Spleen (tissue), 7 donors: ENCODE data around the gene TMEM114.

Experiments used
- CTCF ChIP-seq, 11 experiments: fragments of 200-600 bp in 7 of 11; fragments of 450-650 bp in 4 of 11; sonication (generic) in 4 of 11; IDR thresholded peaks in 8 of 11; conservative IDR thresholded peaks in 3 of 11; 1 replicate in 7 of 11; 2 replicates in 4 of 11; pipeline versions ENCODE4 v1.4.0 to v1.8.0; 2016 to 2021; ENCODE audit warnings: antibody characterized with exemption in 11 of 11, inconsistent platforms in 4 of 11, mild to moderate bottlenecking in 1 of 11
- POLR2A ChIP-seq, 3 donors: fragments of 450-650 bp; IDR thresholded peaks; one replicate each; pipeline ENCODE4 v1.5.1; 2017; ENCODE audit warnings: antibody characterized with exemption in 3 of 3, mild to moderate bottlenecking in 1 of 3
- POLR2AphosphoS5 ChIP-seq, 3 donors: sonication (generic); formaldehyde crosslinking; IDR thresholded peaks; one replicate each; pipeline ENCODE4 v1.5.1; 2017; ENCODE audit warnings: antibody characterized with exemption in 3 of 3
- donor health status: DM: no; HTN: no; CAD: no; lungs with moderate emphysema.
- donor health status: DM: no; HTN: no; CAD: no.
- donor health status: DM: no; HTN: no; CAD: no.

- TF ChIP-seq POLR2A (IDR thresholded peaks at IDR 0.05) (no peak), CTCF (IDR thresholded peaks at IDR 0.05 in 8 of 11, conservative IDR thresholded peaks at IDR 0.05 in 3 of 11) (no peak), POLR2AphosphoS5 (IDR thresholded peaks at IDR 0.05) (no peak)
These were observed 61.8 kb downstream of the TMEM114 start for GRCh38 chr16:8528471-8528870.
